GM18502 (cell line): ENCODE results near the gene CXCR6.

Experiments used
- ATAC-seq: cut with Tn5 transposase; IDR thresholded peaks from one replicate; pipeline ENCODE4 v1.9.1; 2021; ENCODE audit warnings: mild to moderate bottlenecking; ENCODE audit not compliant: unreplicated experiment, poor library complexity

The CXCR6 gene

GRCh38 chr3:45921158-45922038, 21.9 kb upstream of the CXCR6 start:
- ATAC-seq, result no peak

- ATAC-seq, result no peak
Measured at GRCh38 chr3:45922039-45922326, 21.3 kb upstream of the CXCR6 start.

- no peak for ATAC-seq
Measured at GRCh38 chr3:45922950-45923590, 20.2 kb upstream of the CXCR6 start.

GRCh38 chr3:45923755-45924154, 19.5 kb upstream of the CXCR6 start:
- no peak for ATAC-seq

- no peak for ATAC-seq
Measured at GRCh38 chr3:45927881-45928280, 15.4 kb upstream of the CXCR6 start.

- no peak for ATAC-seq
Measured at GRCh38 chr3:45929042-45929679, 14.1 kb upstream of the CXCR6 start.

- no peak for ATAC-seq
Measured at GRCh38 chr3:45931496-45931895, 11.8 kb upstream of the CXCR6 start.

- ATAC-seq, result no peak
Measured at GRCh38 chr3:45932112-45932511, 11.2 kb upstream of the CXCR6 start.

GRCh38 chr3:45933591-45933990, 9.7 kb upstream of the CXCR6 start:
- ATAC-seq, result no peak

GRCh38 chr3:45936261-45936660, 7.0 kb upstream of the CXCR6 start:
- no peak for ATAC-seq

- no peak for ATAC-seq
Measured at GRCh38 chr3:45937206-45938042, 5.8 kb upstream of the CXCR6 start.

GRCh38 chr3:45938043-45938435, 5.2 kb upstream of the CXCR6 start:
- no peak for ATAC-seq

GRCh38 chr3:45938864-45939263, 4.4 kb upstream of the CXCR6 start:
- ATAC-seq, result peak; percentile 32

GRCh38 chr3:45939341-45939771, 3.9 kb upstream of the CXCR6 start:
- ATAC-seq, result no peak

- no peak for ATAC-seq
Measured at GRCh38 chr3:45940004-45940780, 3.1 kb upstream of the CXCR6 start.

- no peak for ATAC-seq
Measured at GRCh38 chr3:45940781-45941365, 2.4 kb upstream of the CXCR6 start.

GRCh38 chr3:45942051-45942825, 1.0 kb upstream of the CXCR6 start:
- no peak for ATAC-seq

- no peak for ATAC-seq
Measured at GRCh38 chr3:45944830-45945620, 1.8 kb downstream of the CXCR6 start.
